ENCODE data around the gene REV1.

GRCh38 chr2:99395589-99396130 is 94.2 kb downstream of the REV1 start:
- TF ChIP-seq EZH2 (IDR thresholded peaks at IDR 0.05; ENCODE audit: insufficient read depth, poor library complexity, severe bottlenecking) (no peak), EZH2phosphoT487 (IDR thresholded peaks at IDR 0.05; ENCODE audit: insufficient read depth, low read depth) (no peak)

Measured in GM23248 (cell line).